B cell (primary cell): Measurements from ENCODE around the gene ATP11A. TPM values are rescaled to one million over a fixed set of nuclear protein-coding genes. Genes with fewer than 3 reads are reported as not detected.

Experiments
- ATAC-seq: fragments of 200-7000 bp; cut with Tn5 transposase; one replicate; pipeline ENCODE4 v1.10.0; 2021; ENCODE audit warnings: low read depth, mild to moderate bottlenecking, moderate number of reproducible peaks, moderate library complexity
- CTCF ChIA-PET: fragments of 350-600 bp; sonication (Branson Sonifier 250); formaldehyde crosslinking; loops from one replicate; lab custom pipeline; 2021; ENCODE audit warnings: antibody characterized with exemption, inconsistent platforms; lab: Charles Lee
- POLR2A ChIA-PET: fragments of 350-600 bp; sonication (Branson Sonifier 250); formaldehyde crosslinking; loops from one replicate; lab custom pipeline; 2021; ENCODE audit warnings: antibody characterized with exemption; lab: Charles Lee
- DNase-seq: peaks from one replicate; pipeline ENCODE4 v3.0.0; 2013
- H2AFZ ChIP-seq: 2 replicates; pipeline ENCODE4 v1.6.1; 2012; ENCODE audit warnings: mild to moderate bottlenecking, low read depth, low read length; ENCODE audit not compliant: insufficient read depth, poor library complexity, severe bottlenecking
- H3K27ac ChIP-seq, 2 donors: 1 replicate in 1 of 2; 2 replicates in 1 of 2; pipeline ENCODE4 v1.5.1; 2012 to 2013; ENCODE audit warnings: low read length in 2 of 2, mild to moderate bottlenecking in 2 of 2, moderate library complexity in 1 of 2
- H3K27me3 ChIP-seq, 4 experiments: fragments of 200-600 bp in 1 of 4; sonication (generic) in 1 of 4; replicated peaks in 1 of 4; 1 replicate in 2 of 4; 2 replicates in 2 of 4; pipeline versions ENCODE4 v1.6.1 to v1.7.0; 2013 to 2016; ENCODE audit warnings: low read length in 3 of 4, mild to moderate bottlenecking in 2 of 4, mixed read lengths in 1 of 4, moderate library complexity in 1 of 4; ENCODE audit not compliant: insufficient read depth in 4 of 4, control insufficient read depth in 3 of 4; ENCODE audit errors: control extremely low read depth in 1 of 4
- H3K36me3 ChIP-seq, 2 experiments: replicated peaks in 1 of 2; 1 replicate in 1 of 2; 2 replicates in 1 of 2; pipeline versions ENCODE4 v1.6.1 to v1.7.1; 2013; ENCODE audit warnings: low read length in 1 of 2; ENCODE audit not compliant: insufficient read depth in 2 of 2, control insufficient read depth in 1 of 2; ENCODE audit errors: control extremely low read depth in 1 of 2, extremely low read depth in 1 of 2
- H3K4me1 ChIP-seq, 2 donors: fragments of 200-600 bp in 1 of 2; sonication (generic) in 1 of 2; 1 replicate in 1 of 2; 2 replicates in 1 of 2; pipeline versions ENCODE4 v1.5.1 to v1.6.1; 2013 to 2017; ENCODE audit warnings: low read length in 2 of 2; ENCODE audit not compliant: control insufficient read depth in 2 of 2, insufficient read depth in 2 of 2
- H3K4me2 ChIP-seq: replicated peaks from 2 replicates; pipeline ENCODE3; 2012; ENCODE audit warnings: mild to moderate bottlenecking, low read depth, low read length; ENCODE audit not compliant: poor library complexity, severe bottlenecking
- H3K4me3 ChIP-seq, 5 experiments: fragments of 200-600 bp in 1 of 5; sonication (generic) in 1 of 5; 1 replicate in 3 of 5; 2 replicates in 2 of 5; pipeline versions ENCODE4 v1.5.1 to v1.7.0; 2011 to 2016; ENCODE audit warnings: low read length in 4 of 5, mild to moderate bottlenecking in 4 of 5, low read depth in 2 of 5, control low read depth in 1 of 5, moderate library complexity in 1 of 5; ENCODE audit not compliant: insufficient read depth in 1 of 5; ENCODE audit errors: control extremely low read depth in 1 of 5, extremely low read depth in 1 of 5
- H3K79me2 ChIP-seq: fragments of 200-600 bp; sonication (generic); one replicate; pipeline ENCODE4 v1.6.0; 2016; ENCODE audit warnings: low read length; ENCODE audit not compliant: control insufficient read depth, insufficient read depth
- H3K9ac ChIP-seq: fragments of 200-600 bp; sonication (generic); 2 replicates; pipeline ENCODE4 v1.6.1; 2017; ENCODE audit warnings: mild to moderate bottlenecking, low read length, moderate library complexity
- H3K9me3 ChIP-seq, 3 donors: one replicate each; pipeline versions ENCODE4 v1.6.1 to v1.7.1; 2013; ENCODE audit warnings: low read length in 2 of 3; ENCODE audit not compliant: control insufficient read depth in 2 of 3, insufficient read depth in 1 of 3; ENCODE audit errors: control extremely low read depth in 1 of 3
- H4K20me1 ChIP-seq: 2 replicates; pipeline ENCODE4 v1.6.0; 2012; ENCODE audit warnings: mild to moderate bottlenecking, low read length; ENCODE audit not compliant: insufficient read depth, control insufficient read depth, poor library complexity, severe bottlenecking
- H3K27ac Mint-ChIP-seq: one replicate; pipeline ENCODE4 v1.8.0; 2021; ENCODE audit warnings: mixed read lengths
- H3K27me3 Mint-ChIP-seq: one replicate; pipeline ENCODE4 v1.8.0; 2021; ENCODE audit warnings: mixed read lengths
- H3K4me1 Mint-ChIP-seq: one replicate; pipeline ENCODE4 v1.8.0; 2021; ENCODE audit warnings: mixed read lengths
- H3K4me3 Mint-ChIP-seq: one replicate; pipeline ENCODE4 v1.8.0; 2021; ENCODE audit warnings: mixed read lengths
- H3K9me3 Mint-ChIP-seq: one replicate; pipeline ENCODE4 v1.8.0; 2022; ENCODE audit warnings: mixed read lengths; ENCODE audit not compliant: insufficient read depth
- CTCF ChIP-seq: fragments of 200-600 bp; IDR thresholded peaks from one replicate; pipeline ENCODE4 v1.8.0; 2022; ENCODE audit warnings: antibody characterized with exemption, mild to moderate bottlenecking
- EZH2 ChIP-seq: IDR thresholded peaks from 2 replicates; pipeline ENCODE4 v1.6.1; 2012; ENCODE audit warnings: borderline replicate concordance, low read depth, mild to moderate bottlenecking, moderate library complexity, low read length; ENCODE audit not compliant: insufficient read depth, poor library complexity, severe bottlenecking
- WGBS: methylation state at CpG from one replicate; pipeline ENCODE4 v1.1.5; 2013; ENCODE audit warnings: missing lambda C conversion rate; ENCODE audit not compliant: insufficient coverage; 5-methylcytosine and 5-hydroxymethylcytosine counted together
- intact Hi-C: fragments of 100-400 bp; cut with micrococcal nuclease; formaldehyde crosslinking; loops from one replicate; pipeline ENCODE4 v1.10.0; 2022
- polyA plus RNA-seq: library from polyadenylated mRNA; depleted of rRNA; stranded (reverse); fragments of >200 nt; gene quantifications from 2 replicates; pipeline ENCODE4 v1.2.3, GENCODE V29; 2012
- total RNA-seq, 2 donors: library from RNA; stranded (reverse); fragments of 120-200 nt in 1 of 2; gene quantifications; 1 replicate in 1 of 2; 2 replicates in 1 of 2; pipeline versions ENCODE4 v1.2.3 to v1.2.4, GENCODE V29; 2013 to 2022

Gene ATP11A
- total and polyA plus RNA-seq, 2 donors (not counting 1 experiment from before 2014, with no cell fraction given), result 36.9 to 60.3 TPM

- no peaks in the 10 kb centered on the region for H3K4me1 Mint-ChIP-seq
- Histone ChIP-seq H3K4me1 (no peaks in the 10 kb centered on the region), H2AFZ (no peak overlapping the region), H4K20me1 (no peaks in the 10 kb centered on the region), H3K4me2 (no peak overlapping the region), H3K79me2 (no peaks in the 10 kb centered on the region), H3K4me3 (no peak overlapping the region), H3K27me3 (no peaks in the 10 kb centered on the region), H3K27ac (no peak overlapping the region), H3K9me3 (peaks cover 0 to 6% (median 0%) of the 10 kb centered on the region in 3 donors), H3K36me3 (peaks cover 0 to 3% of the 10 kb centered on the region in 2 experiments), H3K9ac (no peak overlapping the region)
- CTCF ChIA-PET, result no interaction called here
- POLR2A ChIA-PET, result no interaction called here
- no peak overlapping the region for H3K4me3 Mint-ChIP-seq
- TF ChIP-seq EZH2, result no peak
- TF ChIP-seq CTCF, result no peak
- intact Hi-C loops, result no loop called here
- H3K27me3 Mint-ChIP-seq, result no peaks in the 10 kb centered on the region
- DNase-seq, result no peak
- ATAC-seq, result no peak
- WGBS, result 94% methylated on average over 17 of the region's 18 CpGs
- no peaks in the 10 kb centered on the region for H3K9me3 Mint-ChIP-seq
- H3K27ac Mint-ChIP-seq, result no peak overlapping the region
Observed at GRCh38 chr13:112790735-112791641, 101.2 kb downstream of the ATP11A start.
